ENCODE measurements around the gene DHCR7. TPM values are rescaled to one million over a fixed set of nuclear protein-coding genes. Genes with fewer than 3 reads are reported as not detected.

DHCR7 gene
- total RNA-seq, 2 donors from 2014 or later, result 87.7 to 130 TPM

DNA sequence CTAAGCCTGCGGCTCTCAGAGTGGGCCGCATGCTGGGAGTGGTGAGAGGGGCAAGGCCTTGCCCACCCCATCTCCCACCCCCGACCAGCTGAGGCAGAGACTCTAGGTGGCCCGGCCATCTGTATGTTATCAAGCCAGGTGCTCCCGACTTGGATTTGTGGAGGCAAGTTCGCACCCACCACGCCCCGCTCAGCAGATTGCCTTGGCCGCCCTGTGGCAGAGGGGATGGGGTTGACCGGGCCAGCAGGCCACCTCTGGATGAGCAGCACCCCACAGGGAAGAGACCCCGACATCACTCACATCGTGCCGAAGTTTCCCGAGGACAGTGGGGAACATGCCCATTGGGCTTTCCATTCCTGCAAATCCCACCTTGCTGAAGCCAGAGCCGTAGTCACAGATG is 40.8 kb downstream of the DHCR7 start:
- no peaks in the 10 kb centered on the region for H3K27me3 ChIP-seq (ENCODE audit: control insufficient read depth, insufficient read depth, low read length, poor library complexity, severe bottlenecking)
- H3K36me3 ChIP-seq (ENCODE audit: control insufficient read depth, insufficient read depth, low read length), result no peaks in the 10 kb centered on the region
- no peak overlapping the region for H3K4me3 Mint-ChIP-seq
- no peaks in the 10 kb centered on the region for H3K9me3 ChIP-seq (ENCODE audit: control insufficient read depth, low read length)
- H3K9ac ChIP-seq (ENCODE audit: extremely low read depth, low read length, poor library complexity, severe bottlenecking), result no peak overlapping the region
- TF ChIP-seq, protein P1, sequence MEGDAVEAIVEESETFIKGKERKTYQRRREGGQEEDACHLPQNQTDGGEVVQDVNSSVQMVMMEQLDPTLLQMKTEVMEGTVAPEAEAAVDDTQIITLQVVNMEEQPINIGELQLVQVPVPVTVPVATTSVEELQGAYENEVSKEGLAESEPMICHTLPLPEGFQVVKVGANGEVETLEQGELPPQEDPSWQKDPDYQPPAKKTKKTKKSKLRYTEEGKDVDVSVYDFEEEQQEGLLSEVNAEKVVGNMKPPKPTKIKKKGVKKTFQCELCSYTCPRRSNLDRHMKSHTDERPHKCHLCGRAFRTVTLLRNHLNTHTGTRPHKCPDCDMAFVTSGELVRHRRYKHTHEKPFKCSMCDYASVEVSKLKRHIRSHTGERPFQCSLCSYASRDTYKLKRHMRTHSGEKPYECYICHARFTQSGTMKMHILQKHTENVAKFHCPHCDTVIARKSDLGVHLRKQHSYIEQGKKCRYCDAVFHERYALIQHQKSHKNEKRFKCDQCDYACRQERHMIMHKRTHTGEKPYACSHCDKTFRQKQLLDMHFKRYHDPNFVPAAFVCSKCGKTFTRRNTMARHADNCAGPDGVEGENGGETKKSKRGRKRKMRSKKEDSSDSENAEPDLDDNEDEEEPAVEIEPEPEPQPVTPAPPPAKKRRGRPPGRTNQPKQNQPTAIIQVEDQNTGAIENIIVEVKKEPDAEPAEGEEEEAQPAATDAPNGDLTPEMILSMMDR (conservative IDR thresholded peaks at IDR 0.05), result no peak
- H3K4me3 ChIP-seq (ENCODE audit: low read length), result no peak overlapping the region
- H3K27ac ChIP-seq (ENCODE audit: low read depth, low read length), result no peak overlapping the region
- no peaks in the 10 kb centered on the region for H3K36me3 Mint-ChIP-seq (ENCODE audit: low read depth)
- no peaks in the 10 kb centered on the region for H3K4me1 Mint-ChIP-seq
- H3K9me3 Mint-ChIP-seq, result peaks cover 4% of the 10 kb centered on the region
- 82 to 88% methylated on average over 13 to 15 of the region's 15 CpGs for WGBS, 2 experiments (ENCODE audit: insufficient coverage in 1 of 2, insufficient read length in 1 of 2)
- DNase-seq, result no peak
- H3K27me3 Mint-ChIP-seq (ENCODE audit: insufficient read depth), result peaks cover 19% of the 10 kb centered on the region
- H3K27ac Mint-ChIP-seq, result no peak overlapping the region
- H3K4me1 ChIP-seq (ENCODE audit: control insufficient read depth, insufficient read depth, low read length), result no peaks in the 10 kb centered on the region

GRCh38 chr11:71406681-71407080 is 41.5 kb downstream of the DHCR7 start:
- no peak overlapping the region for H3K4me3 Mint-ChIP-seq
- H3K9me3 Mint-ChIP-seq, result peaks cover 4% of the 10 kb centered on the region
- peaks cover 18% of the 10 kb centered on the region for H3K27me3 Mint-ChIP-seq (ENCODE audit: insufficient read depth)
- no peaks in the 10 kb centered on the region for H3K36me3 Mint-ChIP-seq (ENCODE audit: low read depth)
- no peak overlapping the region for H3K27ac Mint-ChIP-seq
- Histone ChIP-seq H3K27ac (ENCODE audit: low read depth, low read length) (no peak overlapping the region), H3K36me3 (ENCODE audit: control insufficient read depth, insufficient read depth, low read length) (no peaks in the 10 kb centered on the region), H3K9ac (ENCODE audit: extremely low read depth, low read length, poor library complexity, severe bottlenecking) (no peak overlapping the region), H3K4me3 (ENCODE audit: low read length) (no peak overlapping the region), H3K9me3 (ENCODE audit: control insufficient read depth, low read length) (no peaks in the 10 kb centered on the region), H3K4me1 (ENCODE audit: control insufficient read depth, insufficient read depth, low read length) (no peaks in the 10 kb centered on the region), H3K27me3 (ENCODE audit: control insufficient read depth, insufficient read depth, low read length, poor library complexity, severe bottlenecking) (no peaks in the 10 kb centered on the region)
- TF ChIP-seq, protein P1 (conservative IDR thresholded peaks at IDR 0.05), result no peak
- DNase-seq, result no peak
- no peaks in the 10 kb centered on the region for H3K4me1 Mint-ChIP-seq
- 85 to 88% methylated on average over 2 to 10 of the region's 10 CpGs for WGBS, 2 experiments (ENCODE audit: insufficient coverage in 1 of 2, insufficient read length in 1 of 2)

DNA sequence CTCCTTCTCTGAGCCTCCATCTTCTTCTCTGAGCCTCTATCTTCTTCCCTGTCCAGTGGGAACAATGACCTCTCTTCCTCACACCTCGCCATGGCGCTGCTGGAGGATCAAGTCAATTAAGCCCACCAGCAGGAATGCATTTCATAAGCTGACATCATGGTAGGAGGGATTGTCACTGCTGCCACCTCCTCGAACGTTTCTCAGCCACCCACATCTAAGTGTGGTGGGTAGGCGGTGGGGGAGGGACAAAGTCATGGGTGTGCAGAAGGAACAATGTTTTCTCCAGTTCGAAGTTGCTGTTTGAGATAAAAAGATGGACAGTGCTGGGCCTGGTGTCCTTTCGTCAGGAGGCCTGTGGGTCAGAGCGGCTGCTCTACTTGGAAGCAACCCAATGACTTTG is 44.0 kb downstream of the DHCR7 start:
- H3K36me3 Mint-ChIP-seq (ENCODE audit: low read depth), result no peaks in the 10 kb centered on the region
- Histone ChIP-seq H3K27me3 (ENCODE audit: control insufficient read depth, insufficient read depth, low read length, poor library complexity, severe bottlenecking) (no peaks in the 10 kb centered on the region), H3K9ac (ENCODE audit: extremely low read depth, low read length, poor library complexity, severe bottlenecking) (no peak overlapping the region), H3K4me1 (ENCODE audit: control insufficient read depth, insufficient read depth, low read length) (no peaks in the 10 kb centered on the region), H3K27ac (ENCODE audit: low read depth, low read length) (no peak overlapping the region), H3K4me3 (ENCODE audit: low read length) (no peak overlapping the region), H3K36me3 (ENCODE audit: control insufficient read depth, insufficient read depth, low read length) (no peaks in the 10 kb centered on the region), H3K9me3 (ENCODE audit: control insufficient read depth, low read length) (no peaks in the 10 kb centered on the region)
- no peak overlapping the region for H3K27ac Mint-ChIP-seq
- TF ChIP-seq, protein P1 (conservative IDR thresholded peaks at IDR 0.05), result no peak
- peaks cover 4% of the 10 kb centered on the region for H3K9me3 Mint-ChIP-seq
- H3K4me3 Mint-ChIP-seq, result no peak overlapping the region
- WGBS, 2 experiments (ENCODE audit: insufficient coverage in 1 of 2, insufficient read length in 1 of 2), result 85 to 88% methylated on average over 4 to 8 of the region's 8 CpGs
- no peak for DNase-seq
- H3K27me3 Mint-ChIP-seq (ENCODE audit: insufficient read depth), result peaks cover 18% of the 10 kb centered on the region
- no peaks in the 10 kb centered on the region for H3K4me1 Mint-ChIP-seq
